Measurements from ENCODE around the gene RABIF.
"Not testable (repeated sequence)": the region's sequence is repeated elsewhere in the genome, so short reads cannot be mapped to it uniquely, and the experiment has no call there.

The RABIF gene

GRCh38 chr1:202835548-202836072 is 53.3 kb downstream of the RABIF start:
- no peaks in the 10 kb centered on the region for H3K27me3 ChIP-seq (ENCODE audit: insufficient read depth, poor library complexity, severe bottlenecking)
- TF ChIP-seq GABPA (IDR thresholded peaks at IDR 0.05; ENCODE audit: low read depth) (no peak), SPI1 (IDR thresholded peaks at IDR 0.05; ENCODE audit: borderline replicate concordance, low read depth) (peak; percentile 32; the same call in 1 of the 2 replicates), POLR2AphosphoS5 (IDR thresholded peaks at IDR 0.05; ENCODE audit: low read depth) (0 out of 2 replicates have a peak, but pooled peaks have one; percentile 40)
- TF ChIP-seq, protein P1, sequence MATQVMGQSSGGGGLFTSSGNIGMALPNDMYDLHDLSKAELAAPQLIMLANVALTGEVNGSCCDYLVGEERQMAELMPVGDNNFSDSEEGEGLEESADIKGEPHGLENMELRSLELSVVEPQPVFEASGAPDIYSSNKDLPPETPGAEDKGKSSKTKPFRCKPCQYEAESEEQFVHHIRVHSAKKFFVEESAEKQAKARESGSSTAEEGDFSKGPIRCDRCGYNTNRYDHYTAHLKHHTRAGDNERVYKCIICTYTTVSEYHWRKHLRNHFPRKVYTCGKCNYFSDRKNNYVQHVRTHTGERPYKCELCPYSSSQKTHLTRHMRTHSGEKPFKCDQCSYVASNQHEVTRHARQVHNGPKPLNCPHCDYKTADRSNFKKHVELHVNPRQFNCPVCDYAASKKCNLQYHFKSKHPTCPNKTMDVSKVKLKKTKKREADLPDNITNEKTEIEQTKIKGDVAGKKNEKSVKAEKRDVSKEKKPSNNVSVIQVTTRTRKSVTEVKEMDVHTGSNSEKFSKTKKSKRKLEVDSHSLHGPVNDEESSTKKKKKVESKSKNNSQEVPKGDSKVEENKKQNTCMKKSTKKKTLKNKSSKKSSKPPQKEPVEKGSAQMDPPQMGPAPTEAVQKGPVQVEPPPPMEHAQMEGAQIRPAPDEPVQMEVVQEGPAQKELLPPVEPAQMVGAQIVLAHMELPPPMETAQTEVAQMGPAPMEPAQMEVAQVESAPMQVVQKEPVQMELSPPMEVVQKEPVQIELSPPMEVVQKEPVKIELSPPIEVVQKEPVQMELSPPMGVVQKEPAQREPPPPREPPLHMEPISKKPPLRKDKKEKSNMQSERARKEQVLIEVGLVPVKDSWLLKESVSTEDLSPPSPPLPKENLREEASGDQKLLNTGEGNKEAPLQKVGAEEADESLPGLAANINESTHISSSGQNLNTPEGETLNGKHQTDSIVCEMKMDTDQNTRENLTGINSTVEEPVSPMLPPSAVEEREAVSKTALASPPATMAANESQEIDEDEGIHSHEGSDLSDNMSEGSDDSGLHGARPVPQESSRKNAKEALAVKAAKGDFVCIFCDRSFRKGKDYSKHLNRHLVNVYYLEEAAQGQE (IDR thresholded peaks at IDR 0.05; ENCODE audit: insufficient replicate concordance, low read depth) = no peak
- H3K4me3 ChIP-seq (replicated peaks; ENCODE audit: insufficient read depth, low read length) = no peak overlapping the region
- DNase-seq (ENCODE audit: low read depth in 1 of 2, low spot score in 1 of 2) = peak in 1 of 2 experiments; percentile 37
- no peak overlapping the region for H3K27ac ChIP-seq (replicated peaks)

DNA sequence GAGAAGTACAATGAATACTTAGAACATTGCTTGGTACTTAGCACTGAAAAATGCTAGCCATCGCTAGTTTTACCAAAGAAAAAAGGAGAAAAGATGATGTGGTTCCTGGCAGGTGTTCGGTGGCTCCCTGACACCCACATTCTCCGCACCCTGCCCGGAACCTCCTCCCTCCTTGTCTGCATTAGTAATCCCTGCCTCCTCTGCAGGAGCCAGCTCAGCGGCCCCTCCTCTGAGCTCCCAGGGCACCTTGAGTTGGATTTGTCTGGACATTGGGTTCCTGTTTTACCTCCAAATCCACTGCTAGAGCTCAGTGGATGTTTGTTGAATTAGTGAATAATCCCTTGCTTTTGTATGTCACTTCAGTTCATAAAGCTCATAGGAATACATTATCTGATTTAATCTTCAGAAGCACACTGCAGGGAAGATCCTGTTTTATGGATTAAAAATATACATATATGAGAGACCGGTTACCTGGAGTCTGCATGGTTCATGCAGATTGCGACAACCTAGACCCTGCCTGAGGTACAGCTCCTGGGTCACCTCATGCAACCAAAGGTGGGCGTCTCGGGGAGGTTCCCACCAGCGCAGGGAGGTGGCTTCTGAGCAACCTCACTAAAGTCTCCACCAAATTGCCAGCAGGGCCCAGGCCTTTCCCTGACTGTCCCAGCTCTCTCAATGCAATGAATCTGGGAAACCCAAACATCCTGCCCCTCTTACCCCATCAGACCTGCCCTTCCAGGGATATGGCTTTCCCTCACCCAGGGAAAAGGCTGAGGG is 54.0 kb downstream of the RABIF start:
- Histone ChIP-seq H3K4me3 (replicated peaks; ENCODE audit: insufficient read depth, low read length) (no peak overlapping the region), H3K27ac (replicated peaks) (no peak overlapping the region), H3K27me3 (ENCODE audit: insufficient read depth, poor library complexity, severe bottlenecking) (no peaks in the 10 kb centered on the region)
- no peak for DNase-seq (ENCODE audit: low read depth in 1 of 2, low spot score in 1 of 2)
- TF ChIP-seq CTCF (IDR thresholded peaks at IDR 0.05; ENCODE audit: insufficient read depth, low read length) (no peak), POLR2AphosphoS5 (IDR thresholded peaks at IDR 0.05; ENCODE audit: low read depth) (no peak), GABPA (IDR thresholded peaks at IDR 0.05; ENCODE audit: low read depth) (no peak)

- DNase-seq (ENCODE audit: low read depth in 1 of 2, low spot score in 1 of 2) = peak in 1 of 2 experiments; percentile 21
- TF ChIP-seq, protein P1 (IDR thresholded peaks at IDR 0.05; ENCODE audit: insufficient replicate concordance, low read depth) = no peak
- peak; percentile 94 for TF ChIP-seq SPI1 (IDR thresholded peaks at IDR 0.05; ENCODE audit: borderline replicate concordance, low read depth)
- H3K27ac ChIP-seq (replicated peaks) = no peak overlapping the region
- no peaks in the 10 kb centered on the region for H3K27me3 ChIP-seq (ENCODE audit: insufficient read depth, poor library complexity, severe bottlenecking)
- no peak overlapping the region for H3K4me3 ChIP-seq (replicated peaks; ENCODE audit: insufficient read depth, low read length)
These were observed 57.0 kb downstream of the RABIF start for GRCh38 chr1:202831906-202832305.

GRCh38 chr1:202829223-202829622 is 59.7 kb downstream of the RABIF start:
- not testable (repeated sequence) for H3K4me3 ChIP-seq (replicated peaks; ENCODE audit: insufficient read depth, low read length); H3K27me3 ChIP-seq (ENCODE audit: insufficient read depth, poor library complexity, severe bottlenecking); DNase-seq (ENCODE audit: low read depth in 1 of 2, low spot score in 1 of 2); H3K27ac ChIP-seq (replicated peaks)
